Activated CD4-positive, alpha-beta T cell treated with anti-CD3 and anti-CD28 coated beads for 48 hours (primary cell): Measurements from ENCODE around the gene DYSF.
A peak's percentile ranks its signal among the peaks of the same experiment; 100 is the strongest.
"Not testable (repeated sequence)": the region's sequence is repeated elsewhere in the genome, so short reads cannot be mapped to it uniquely, and the experiment has no call there.

ENCODE experiments used
- DNase-seq: peaks from one replicate; pipeline ENCODE4 v3.0.0-alpha.2; 2020

The DYSF gene

DNA sequence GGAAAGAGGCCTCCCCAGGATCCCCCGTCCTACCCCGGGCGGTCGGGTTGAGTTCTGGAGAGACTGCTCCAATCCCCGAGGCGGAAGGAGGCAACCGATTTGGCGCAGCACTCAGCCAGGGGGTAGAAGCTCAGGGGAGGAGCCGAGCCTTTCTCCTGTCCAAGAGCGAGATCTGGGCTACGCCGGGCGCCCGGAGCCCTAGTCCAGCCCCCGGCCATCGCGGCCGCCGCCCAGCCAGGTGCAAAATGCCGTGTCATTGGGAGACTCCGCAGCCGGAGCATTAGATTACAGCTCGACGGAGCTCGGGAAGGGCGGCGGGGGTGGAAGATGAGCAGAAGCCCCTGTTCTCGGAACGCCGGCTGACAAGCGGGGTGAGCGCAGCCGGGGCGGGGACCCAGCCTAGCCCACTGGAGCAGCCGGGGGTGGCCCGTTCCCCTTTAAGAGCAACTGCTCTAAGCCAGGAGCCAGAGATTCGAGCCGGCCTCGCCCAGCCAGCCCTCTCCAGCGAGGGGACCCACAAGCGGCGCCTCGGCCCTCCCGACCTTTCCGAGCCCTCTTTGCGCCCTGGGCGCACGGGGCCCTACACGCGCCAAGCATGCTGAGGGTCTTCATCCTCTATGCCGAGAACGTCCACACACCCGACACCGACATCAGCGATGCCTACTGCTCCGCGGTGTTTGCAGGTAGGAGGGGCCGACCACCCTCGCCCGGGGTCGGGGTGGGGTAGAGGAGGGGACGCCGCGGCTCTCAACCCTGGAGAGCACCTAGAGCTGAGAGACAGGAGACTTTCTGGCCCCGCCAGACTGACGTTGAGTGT lies at the start of gene DYSF:
TSS of gene DYSF (plus strand) at position 158 of the 817 bp plus-strand sequence.
- peak; percentile 17 for DNase-seq

DNA sequence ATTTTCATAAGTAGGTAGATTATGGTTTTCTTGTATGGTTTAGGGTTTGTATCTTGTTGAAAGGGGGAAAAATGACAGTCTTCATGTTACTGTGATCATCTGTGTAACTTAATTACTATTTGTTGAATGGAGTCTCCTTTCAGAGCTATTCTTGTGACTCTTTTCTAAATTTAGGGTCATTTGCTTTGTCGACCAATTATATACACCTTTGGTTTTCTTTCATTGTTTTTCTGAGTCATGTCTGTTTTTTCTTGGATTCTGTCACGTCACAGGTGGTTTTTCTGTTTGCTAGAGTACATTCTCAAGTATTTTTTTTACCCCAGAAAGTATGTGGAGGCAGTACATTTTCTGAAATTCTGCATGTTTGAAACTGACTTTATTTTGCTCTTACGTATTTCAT lies 43.8 kb upstream of the DYSF start:
- DNase-seq, result no peak

DNA sequence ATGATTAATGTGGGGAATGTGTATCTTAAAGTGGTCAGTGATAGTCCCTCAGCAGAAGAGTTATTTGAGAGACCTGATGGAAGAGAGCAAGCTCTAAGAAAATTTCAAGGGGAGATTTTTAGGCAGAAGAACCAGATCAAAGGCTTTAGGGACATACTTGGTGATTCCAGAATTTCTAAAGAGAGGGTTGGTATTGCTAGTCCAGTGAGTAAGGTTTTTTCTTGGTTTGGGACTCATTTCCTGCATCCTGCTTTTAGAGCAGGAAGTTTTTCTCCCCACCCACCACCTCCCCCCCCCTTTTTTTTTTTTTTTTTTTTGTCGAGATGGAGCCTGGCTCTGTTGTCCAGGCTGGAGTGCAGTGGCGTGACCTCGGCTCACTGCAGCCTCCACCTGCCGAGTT lies 42.7 kb upstream of the DYSF start:
- no peak for DNase-seq

DNA sequence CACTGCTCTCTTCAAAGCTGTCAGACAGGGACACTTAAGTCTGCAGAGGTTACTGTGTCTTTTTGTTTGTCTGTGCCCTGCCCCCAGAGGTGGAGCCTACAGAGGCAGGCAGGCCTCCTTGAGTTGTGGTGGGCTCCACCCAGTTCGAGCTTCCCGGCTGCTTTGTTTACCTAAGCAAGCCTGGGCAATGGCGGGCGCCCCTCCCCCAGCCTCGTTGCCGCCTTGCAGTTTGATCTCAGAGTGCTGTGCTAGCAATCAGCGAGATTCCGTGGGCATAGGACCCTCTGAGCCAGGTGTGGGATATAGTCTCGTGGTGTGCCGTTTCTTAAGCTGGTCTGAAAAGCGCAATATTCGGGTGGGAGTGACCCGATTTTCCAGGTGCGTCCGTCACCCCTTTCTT lies 36.5 kb upstream of the DYSF start:
- peak; percentile 11 for DNase-seq

GRCh38 chr2:71417300-71418202 lies 35.8 kb upstream of the DYSF start:
- DNase-seq, result no peak

DNA sequence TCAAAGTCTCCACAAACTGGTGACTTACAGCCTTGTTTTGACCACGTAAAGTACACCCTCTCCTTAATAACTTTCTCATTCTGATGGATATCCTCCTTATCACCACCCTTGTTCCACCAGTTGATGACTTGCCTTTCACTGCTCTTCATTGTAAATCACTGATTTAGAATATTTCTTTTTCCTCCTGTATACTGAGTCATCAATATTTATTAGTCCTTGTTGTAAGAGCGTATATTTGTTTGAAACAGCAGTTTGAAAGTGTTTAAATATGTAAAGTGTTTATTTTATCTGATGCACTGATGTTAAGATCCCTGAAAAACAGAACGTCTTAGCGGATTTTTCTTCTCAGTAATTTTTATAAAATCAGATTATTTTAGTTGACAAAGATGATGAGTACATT lies 34.2 kb upstream of the DYSF start:
- no peak for DNase-seq

DNA sequence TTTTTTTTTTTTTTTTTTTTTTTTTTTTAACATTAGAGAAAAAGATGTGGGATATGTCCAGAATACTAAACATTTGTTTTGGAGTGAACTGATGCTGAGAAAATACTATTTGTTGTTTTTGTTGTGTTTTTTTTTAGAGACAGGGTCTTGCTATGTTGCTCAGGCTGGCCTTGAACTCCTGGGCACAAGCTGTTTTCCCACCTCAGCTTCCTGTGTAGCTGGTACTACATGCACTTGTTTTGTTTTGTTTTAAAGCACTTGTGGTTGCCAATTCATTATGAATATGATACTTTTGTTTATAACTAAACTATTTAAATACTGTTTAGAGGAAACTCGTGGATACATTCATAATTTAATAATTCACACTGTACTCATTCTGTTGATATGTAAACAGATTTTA lies 33.4 kb upstream of the DYSF start:
- DNase-seq, result no peak

GRCh38 chr2:71422786-71423185 lies 30.6 kb upstream of the DYSF start:
- DNase-seq, result no peak

- no peak for DNase-seq
Observed at GRCh38 chr2:71423817-71424420, 29.4 kb upstream of the DYSF start.

DNA sequence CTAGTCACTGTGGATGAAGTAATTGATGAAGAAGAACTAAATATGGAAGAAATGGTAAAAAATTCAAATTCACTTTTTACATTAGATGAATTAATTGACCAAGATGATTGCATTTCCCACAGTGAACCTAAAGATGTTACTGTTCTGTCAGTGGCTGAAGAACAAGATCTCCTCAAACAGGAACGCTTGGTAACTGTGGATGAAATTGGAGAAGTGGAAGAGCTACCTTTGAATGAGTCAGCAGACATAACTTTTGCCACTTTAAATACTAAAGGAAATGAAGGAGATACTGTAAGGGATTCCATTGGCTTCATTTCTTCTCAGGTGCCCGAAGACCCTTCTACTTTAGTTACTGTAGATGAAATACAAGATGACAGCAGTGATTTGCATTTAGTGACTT lies 26.6 kb upstream of the DYSF start:
- DNase-seq, result no peak

- no peak for DNase-seq
Observed at GRCh38 chr2:71428472-71429383, 24.6 kb upstream of the DYSF start.

DNA sequence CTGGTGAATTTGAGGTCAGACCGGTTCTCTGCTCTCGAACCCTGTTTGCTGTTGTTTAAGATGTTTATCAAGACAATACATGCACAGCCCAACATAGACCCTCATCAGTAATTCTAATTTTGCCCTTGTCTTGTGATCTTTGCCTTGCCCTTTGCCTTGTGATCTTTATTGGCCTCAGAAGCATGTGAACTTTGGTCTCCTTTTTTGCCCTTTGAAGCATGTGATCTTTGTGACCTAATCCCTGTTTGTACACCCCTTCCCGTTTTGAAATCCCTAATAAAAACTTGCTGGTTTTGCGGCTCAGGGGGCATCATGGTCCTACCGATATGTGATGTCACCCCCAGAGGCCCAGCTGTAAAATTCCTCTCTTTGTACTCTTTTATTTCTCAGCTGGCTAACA lies 8.2 kb upstream of the DYSF start:
- DNase-seq, result not testable (repeated sequence)

GRCh38 chr2:71446505-71446904 lies 6.9 kb upstream of the DYSF start:
- DNase-seq, result no peak

DNA sequence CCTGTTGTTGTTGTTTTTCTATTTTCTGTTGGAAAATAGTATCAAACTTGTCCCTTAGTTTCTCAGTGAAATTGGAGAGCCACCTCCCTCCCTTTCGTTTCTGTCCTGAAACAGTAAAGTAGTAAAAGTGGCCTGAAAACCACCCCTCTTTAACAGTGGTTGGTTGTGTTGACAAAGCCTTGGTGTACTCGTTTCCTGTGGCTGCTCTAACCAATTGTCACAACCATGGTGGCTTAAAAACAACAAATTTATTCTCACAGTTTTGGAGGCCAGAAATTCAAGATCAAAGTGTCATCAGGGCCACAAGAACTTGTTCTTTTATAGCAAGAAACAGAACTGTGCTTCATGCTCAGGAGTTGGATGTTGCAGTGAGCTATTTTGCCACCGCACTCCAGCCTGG lies 4.0 kb upstream of the DYSF start:
- DNase-seq, result no peak

DNA sequence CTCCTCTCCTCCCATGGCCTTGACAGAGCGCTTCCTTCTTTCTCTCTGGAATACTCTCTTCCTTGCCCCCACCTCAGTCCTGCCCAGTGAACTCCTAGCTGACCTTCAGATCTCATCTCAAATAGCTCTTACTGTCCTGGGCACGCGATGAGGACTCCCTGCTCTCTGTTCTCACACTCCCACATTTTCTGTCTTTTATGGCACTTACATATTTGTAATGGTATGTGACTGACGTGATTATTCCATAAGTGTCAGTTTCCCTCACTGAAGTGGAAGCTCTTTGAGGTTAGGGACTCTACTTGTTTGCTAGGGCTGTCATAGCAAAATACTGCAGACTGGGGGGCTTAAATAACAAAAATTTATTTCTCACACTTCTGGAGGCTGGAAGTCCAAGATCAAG lies 1.7 kb upstream of the DYSF start:
- no peak for DNase-seq

DNA sequence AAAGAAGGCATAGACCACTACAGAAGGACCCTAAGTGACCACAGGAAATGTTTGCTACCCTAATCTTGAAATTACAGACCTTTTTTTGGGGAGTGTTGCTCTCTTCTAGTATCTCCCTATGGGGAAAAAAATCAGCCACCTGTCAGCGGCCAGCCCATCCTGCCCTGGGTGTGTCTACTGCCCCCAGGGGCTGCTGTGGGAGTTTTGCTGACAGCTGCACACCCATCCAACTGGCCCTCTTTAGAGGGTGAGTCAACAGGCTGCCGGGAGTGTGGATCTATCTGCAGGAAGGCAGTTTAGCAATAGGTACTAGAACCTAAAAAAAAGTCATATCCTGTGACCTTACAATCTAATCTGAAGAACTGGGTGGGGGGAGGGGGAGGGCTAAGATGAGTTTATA lies 796 bp upstream of the DYSF start:
- peak; percentile 54 for DNase-seq

- no peak for DNase-seq
Observed at GRCh38 chr2:71454221-71455010, 1.1 kb downstream of the DYSF start.

GRCh38 chr2:71455011-71455740 lies 1.8 kb downstream of the DYSF start:
- DNase-seq, result no peak

DNA sequence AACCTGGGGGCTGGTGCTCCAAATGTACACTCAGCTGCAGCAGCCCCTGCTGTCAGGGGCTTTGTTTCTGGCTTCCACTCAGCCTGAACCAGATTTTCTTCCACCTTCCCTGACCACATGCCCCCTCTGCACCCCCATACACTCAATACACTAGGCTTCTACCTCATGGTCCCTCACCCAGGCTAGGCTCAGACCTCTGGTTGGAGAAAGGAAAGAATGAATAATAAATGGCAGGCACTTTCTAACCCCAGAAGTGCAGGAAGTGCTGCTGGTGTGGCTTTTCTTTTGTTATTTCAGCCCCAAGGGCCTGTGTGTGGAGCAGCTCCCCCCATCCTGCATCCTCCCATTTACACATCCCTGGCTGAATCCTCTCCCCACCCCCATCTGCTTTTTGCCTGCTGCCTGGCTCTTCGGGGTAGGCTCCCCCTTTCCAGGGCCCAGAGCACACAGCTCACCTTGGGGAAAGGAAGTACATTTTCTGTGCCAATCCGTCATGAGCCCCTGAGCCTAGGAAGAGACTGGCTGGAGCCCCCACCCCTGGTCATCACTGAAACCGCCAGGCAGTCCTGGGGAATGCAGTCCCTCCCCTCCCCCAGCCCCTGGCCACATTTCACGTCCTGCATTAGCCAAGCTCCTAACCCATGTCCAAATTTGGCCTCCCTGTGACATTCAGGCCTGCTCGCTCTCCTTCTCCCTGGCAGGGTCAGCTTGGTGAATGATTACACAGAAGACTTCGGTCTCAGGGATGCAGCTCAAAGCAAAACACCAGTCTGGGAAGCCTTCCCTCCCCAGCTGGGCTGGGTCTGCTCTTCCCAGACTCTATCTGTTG lies 2.6 kb downstream of the DYSF start:
- DNase-seq, result no peak

DNA sequence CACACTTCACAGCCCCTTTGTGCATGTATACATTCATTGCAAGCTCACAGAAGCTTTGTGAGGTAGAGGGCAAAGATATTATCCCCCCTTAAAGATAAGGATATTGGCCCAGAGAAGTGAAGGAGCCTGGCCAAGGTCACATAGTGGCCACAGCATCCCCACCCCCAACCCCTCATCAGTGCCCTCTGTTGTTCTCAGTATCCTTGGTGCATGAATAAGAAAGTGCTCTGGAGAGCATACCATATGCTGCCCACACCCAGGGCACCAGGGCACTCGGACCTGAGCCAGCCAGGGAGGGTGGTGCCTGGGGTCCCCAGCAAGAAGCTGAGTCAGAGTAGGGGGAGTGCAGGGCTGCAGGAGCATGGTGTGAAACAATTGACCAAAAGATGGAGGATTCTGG lies 3.3 kb downstream of the DYSF start:
- no peak for DNase-seq
